WERI-Rb-1 (cell line): ENCODE measurements around the gene PLXNB3.

ENCODE experiments used
- DNase-seq: peaks from one replicate; pipeline ENCODE4 v3.0.0-alpha.2; 2020
- H3K27ac ChIP-seq: fragments of 250-450 bp; sonication (Bioruptor Pico); 2 replicates; pipeline ENCODE4 v1.5.1; 2020; ENCODE audit warnings: mild to moderate bottlenecking, moderate library complexity
- H3K27me3 ChIP-seq: fragments of 250-450 bp; sonication (Bioruptor Pico); 2 replicates; pipeline ENCODE4 v1.5.1; 2021; ENCODE audit warnings: mild to moderate bottlenecking, low read depth, moderate library complexity; ENCODE audit not compliant: insufficient read depth, severe bottlenecking
- H3K36me3 ChIP-seq: fragments of 250-450 bp; sonication (Bioruptor Pico); 2 replicates; pipeline ENCODE4 v1.5.1; 2020; ENCODE audit warnings: mild to moderate bottlenecking, moderate library complexity
- H3K4me3 ChIP-seq: 2 replicates; pipeline ENCODE4 v1.5.1; 2011; ENCODE audit warnings: low read depth, mild to moderate bottlenecking, control low read depth, low read length
- H3K9me3 ChIP-seq: fragments of 250-450 bp; sonication (Bioruptor Pico); 2 replicates; pipeline ENCODE4 v1.5.1; 2021; ENCODE audit warnings: mild to moderate bottlenecking, moderate library complexity; ENCODE audit not compliant: severe bottlenecking
- TF ChIP-seq, protein P1 (sequence below): IDR thresholded peaks from 2 replicates; pipeline ENCODE4 v1.5.1; 2011; ENCODE audit warnings: low read depth, mild to moderate bottlenecking, control low read depth, inconsistent platforms, low read length

Gene PLXNB3

DNA sequence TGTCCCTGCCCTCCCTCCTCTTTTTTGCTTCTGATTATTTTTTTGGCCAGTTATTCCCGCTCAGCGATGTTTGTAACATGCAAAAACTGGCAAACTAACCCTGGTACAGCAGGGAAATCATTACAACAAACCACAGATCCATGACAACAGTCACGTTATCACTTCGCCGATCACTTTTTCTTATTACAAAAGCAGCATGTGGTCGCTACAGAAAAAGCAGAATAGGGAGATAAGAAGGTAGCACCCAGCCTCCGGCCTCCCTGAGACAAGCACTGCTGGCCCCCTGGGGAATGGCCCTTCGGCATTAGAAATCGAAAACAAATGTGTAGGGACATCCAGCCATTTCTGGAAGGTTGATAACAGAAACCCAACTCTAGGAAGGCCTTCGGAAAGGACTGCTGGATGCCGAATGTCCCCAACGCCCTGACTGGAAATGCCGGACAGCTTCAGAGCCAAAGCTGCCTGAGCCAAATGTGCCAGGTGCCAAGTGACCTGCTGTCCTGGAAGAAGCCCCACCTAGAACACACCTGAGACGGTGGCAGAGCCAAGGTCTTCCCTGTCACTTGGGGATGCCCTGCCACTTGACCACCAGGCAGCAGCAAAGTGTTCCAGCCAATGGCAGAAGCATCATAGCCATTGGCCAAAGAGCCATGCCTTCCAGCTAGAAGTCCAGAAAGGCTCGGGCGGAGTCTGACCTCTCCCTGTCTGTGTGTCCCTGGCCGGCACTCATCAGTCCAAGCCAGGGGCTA is 27.2 kb downstream of the PLXNB3 start:
- TF ChIP-seq, protein P1, sequence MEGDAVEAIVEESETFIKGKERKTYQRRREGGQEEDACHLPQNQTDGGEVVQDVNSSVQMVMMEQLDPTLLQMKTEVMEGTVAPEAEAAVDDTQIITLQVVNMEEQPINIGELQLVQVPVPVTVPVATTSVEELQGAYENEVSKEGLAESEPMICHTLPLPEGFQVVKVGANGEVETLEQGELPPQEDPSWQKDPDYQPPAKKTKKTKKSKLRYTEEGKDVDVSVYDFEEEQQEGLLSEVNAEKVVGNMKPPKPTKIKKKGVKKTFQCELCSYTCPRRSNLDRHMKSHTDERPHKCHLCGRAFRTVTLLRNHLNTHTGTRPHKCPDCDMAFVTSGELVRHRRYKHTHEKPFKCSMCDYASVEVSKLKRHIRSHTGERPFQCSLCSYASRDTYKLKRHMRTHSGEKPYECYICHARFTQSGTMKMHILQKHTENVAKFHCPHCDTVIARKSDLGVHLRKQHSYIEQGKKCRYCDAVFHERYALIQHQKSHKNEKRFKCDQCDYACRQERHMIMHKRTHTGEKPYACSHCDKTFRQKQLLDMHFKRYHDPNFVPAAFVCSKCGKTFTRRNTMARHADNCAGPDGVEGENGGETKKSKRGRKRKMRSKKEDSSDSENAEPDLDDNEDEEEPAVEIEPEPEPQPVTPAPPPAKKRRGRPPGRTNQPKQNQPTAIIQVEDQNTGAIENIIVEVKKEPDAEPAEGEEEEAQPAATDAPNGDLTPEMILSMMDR = no peak
- peaks cover 56% of the 10 kb centered on the region for H3K36me3 ChIP-seq
- H3K4me3 ChIP-seq = no peak overlapping the region
- no peak for DNase-seq
- H3K27ac ChIP-seq = no peak overlapping the region
- peaks cover 8% of the 10 kb centered on the region for H3K27me3 ChIP-seq
- H3K9me3 ChIP-seq = no peaks in the 10 kb centered on the region

DNA sequence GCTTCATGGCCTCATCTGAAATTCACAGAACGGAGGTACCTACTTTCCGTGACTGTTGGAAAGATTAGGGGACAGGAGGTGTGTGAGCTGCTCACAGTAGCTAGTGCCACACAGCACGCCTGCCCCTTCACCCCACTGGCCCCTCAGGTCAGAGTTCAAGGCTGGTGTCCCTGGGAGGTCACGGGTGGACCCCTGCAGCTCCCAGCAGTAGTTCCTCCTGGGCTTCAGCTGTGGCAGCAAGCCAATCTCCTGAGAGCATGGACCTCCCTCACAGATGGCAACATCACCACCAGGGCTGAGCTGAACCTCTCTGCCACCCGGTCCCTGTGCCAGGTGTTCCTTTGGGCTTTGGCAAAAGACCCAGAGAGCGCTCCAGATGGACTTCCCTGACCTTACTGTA is 28.3 kb downstream of the PLXNB3 start:
- TF ChIP-seq, protein P1 = no peak
- H3K9me3 ChIP-seq = no peaks in the 10 kb centered on the region
- H3K27ac ChIP-seq = no peak overlapping the region
- H3K4me3 ChIP-seq = no peak overlapping the region
- DNase-seq = no peak
- H3K36me3 ChIP-seq = peaks cover 59% of the 10 kb centered on the region
- H3K27me3 ChIP-seq = peaks cover 8% of the 10 kb centered on the region

DNA sequence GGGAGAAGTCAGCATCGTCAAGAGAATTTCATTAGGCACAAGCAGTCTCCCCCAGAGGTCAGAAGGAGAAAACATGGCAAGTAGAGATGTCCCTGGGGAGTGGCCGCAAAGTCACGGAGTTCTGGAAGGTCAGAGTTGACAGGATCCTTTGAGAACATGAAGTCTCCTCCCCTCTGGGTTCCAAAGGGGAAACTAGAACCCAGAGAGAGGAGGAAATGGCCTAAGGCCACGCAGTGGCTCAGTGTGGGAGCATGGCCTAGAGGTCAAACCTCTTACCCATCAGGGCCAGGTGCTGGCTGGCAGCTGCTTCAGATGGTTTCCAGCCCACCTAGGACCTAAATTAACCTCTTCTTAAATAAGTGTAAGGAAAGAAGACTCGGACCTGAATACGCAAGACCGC is 29.2 kb downstream of the PLXNB3 start:
- TF ChIP-seq, protein P1 = no peak
- no peaks in the 10 kb centered on the region for H3K27me3 ChIP-seq
- H3K36me3 ChIP-seq = peaks cover 59% of the 10 kb centered on the region
- peak overlapping the region; percentile 80 for H3K4me3 ChIP-seq
- DNase-seq = no peak
- no peaks in the 10 kb centered on the region for H3K9me3 ChIP-seq
- peak overlapping the region; percentile 100 for H3K27ac ChIP-seq

DNA sequence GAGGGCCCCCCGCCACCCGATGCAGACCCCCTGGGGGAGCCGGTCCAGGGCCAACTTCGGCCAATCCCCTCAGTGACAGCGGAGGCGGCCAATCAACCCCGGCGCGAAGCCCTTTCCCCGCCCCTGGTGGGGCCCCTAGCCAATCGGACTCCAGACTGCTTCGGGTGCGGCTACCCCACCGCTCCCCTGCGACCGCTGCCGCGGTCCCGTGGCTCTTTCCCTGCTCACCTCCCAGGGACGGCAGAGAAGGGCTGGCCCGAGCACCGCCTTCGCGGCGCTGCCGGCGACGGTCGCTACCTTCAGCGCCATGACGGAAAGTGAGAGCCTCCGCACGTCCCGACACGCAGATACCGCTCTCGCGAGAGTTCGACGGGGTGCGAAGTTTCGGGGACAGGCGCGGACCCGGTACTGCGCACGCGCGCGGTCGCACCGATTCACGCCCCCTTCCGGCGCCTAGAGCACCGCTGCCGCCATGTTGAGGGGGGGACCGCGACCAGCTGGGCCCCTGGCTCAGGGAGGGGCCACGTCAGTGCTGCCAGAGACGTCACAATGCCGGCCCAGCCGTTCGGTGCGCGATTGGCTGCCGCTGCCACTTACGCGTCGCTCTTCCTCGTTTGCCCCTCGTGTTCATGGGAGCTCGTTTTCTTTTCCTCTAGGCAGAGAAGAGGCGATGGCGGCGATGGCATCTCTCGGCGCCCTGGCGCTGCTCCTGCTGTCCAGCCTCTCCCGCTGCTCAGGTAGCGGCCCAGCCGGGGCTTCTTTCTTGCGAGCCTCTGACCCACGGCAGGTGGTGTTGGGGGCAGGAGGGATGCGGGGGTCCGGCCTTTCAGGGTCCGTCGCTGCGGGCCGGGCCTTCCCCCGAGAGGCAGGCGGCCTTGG is 30.2 kb downstream of the PLXNB3 start, which contains the start of the genes IDH3G and SSR4:
Gene IDH3G (minus strand): TSS at position 358 of the 879 bp plus-strand sequence. CDS start 49 bp downstream, at position 309.
Gene SSR4 (plus strand): TSS at position 651 of the 879 bp plus-strand sequence. CDS start 20 bp downstream, at position 671.
- DNase-seq = peak; percentile 97
- no peaks in the 10 kb centered on the region for H3K9me3 ChIP-seq
- TF ChIP-seq, protein P1 = peak; percentile 31; the same call in 1 of the 2 replicates
- H3K27ac ChIP-seq = peak within 1 kb of the TSS; percentile 100
- H3K4me3 ChIP-seq = peak within 1 kb of the TSS; percentile 80
- peaks cover 59% of the 10 kb centered on the region for H3K36me3 ChIP-seq
- no peaks in the 10 kb centered on the region for H3K27me3 ChIP-seq

DNA sequence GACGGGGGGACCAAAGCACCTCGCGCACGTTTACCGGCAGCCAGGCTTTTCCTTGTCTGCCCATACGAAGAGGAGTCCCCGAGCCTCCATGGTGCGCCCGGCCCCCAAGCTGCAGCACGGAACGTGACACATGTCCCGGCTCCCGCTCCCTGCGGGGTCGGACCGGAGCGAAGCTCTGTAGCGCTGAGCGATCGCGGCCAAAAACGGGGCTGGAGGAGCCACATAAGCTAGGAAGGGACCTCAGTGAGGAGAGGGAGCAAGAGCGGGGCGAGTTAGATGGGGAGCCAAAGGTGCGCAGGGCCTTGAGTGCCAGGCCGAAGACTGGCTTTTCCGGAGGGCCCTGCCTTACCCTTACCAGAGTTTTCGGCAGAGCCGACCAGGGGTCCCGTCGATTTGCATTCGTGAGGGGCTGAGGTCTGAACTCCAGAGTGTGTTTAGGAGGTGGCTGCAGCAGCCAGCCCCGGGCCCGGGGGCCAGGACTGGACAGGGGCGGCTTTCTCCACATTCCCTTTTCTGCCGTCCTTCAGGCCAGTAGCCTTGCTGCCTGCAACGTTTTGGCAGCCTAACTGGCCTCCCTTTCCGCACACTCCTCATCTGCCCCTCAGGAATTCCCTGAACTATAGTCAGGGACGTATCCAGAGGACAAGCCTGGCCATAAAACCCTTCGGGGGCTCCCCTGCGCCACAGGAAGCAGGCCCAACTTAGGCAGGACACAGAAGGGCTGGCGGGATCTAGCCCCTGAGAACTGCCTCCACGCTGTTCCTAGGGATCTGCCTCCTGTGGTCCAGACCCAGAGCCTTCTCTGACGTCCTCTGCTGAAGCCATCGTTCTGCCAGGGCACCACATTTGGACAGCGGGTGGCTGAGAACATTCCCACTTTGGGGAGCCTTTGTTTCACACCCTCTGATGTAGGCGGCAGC is 31.1 kb downstream of the PLXNB3 start:
- peak overlapping the region; percentile 80 for H3K4me3 ChIP-seq
- no peak for DNase-seq
- H3K27me3 ChIP-seq = peaks cover under 1% of the 10 kb centered on the region
- TF ChIP-seq, protein P1 = no peak
- H3K36me3 ChIP-seq = peaks cover 62% of the 10 kb centered on the region
- H3K9me3 ChIP-seq = no peaks in the 10 kb centered on the region
- H3K27ac ChIP-seq = peak overlapping the region; percentile 89
